ENCODE data around the gene CYS1. TPM values are rescaled to one million over a fixed set of nuclear protein-coding genes. Genes with fewer than 3 reads are reported as not detected.

The CYS1 gene
- total and polyA plus RNA-seq, 2 of the 13 experiments (the other 11 are each of a cell fraction or from before 2014, with no cell fraction given): 0.04 TPM; not detected in 1

DNA sequence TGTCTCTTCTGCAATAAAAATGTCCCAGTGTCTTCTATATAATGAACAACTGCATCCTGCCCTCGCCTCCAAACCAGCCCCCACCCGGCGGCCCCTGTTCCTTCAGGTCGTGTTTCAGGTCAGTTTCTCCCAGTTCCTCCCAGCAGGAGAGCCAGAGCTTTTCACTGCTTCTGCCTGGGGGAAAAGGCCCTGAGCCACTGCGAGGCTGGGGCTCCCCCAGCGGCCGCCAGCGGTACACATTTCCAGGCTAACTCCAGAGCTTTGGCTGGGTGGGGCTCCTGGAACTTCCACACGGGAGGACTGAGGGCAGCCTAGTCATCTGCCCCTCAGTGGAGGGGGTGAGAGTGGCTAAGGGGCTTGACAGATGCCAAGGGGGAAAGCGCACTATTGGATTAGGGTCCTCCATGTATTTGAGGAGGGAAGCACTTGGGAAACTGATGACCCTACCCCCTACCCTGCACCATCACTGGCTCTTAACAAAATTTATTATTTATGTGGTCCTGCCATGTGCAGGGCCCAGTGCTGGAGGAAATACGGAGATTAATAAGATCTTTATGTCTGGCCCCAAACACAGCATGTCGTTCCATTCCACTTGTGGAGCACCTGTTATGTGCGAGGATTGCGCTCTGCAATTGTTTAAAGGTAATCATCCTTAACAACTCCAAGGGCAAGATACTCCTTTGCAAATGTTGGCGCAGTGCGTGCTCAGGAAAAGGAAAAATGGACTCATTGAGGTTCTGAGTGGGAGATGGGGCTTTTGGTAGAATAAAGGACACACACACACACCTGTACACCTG lies 17.3 kb upstream of the CYS1 start (continued):
- no peak for TF ChIP-seq ATF7 (IDR thresholded peaks at IDR 0.05)
- TF ChIP-seq ATF7 (CRISPR knock-in tag; IDR thresholded peaks at IDR 0.05): no peak
- no peak for TF ChIP-seq BCL6 (CRISPR knock-in tag; IDR thresholded peaks at IDR 0.05)
- no peak for TF ChIP-seq ZNF569 (CRISPR knock-in tag; IDR thresholded peaks at IDR 0.05; ENCODE audit: borderline replicate concordance)
- TF ChIP-seq, protein P1, sequence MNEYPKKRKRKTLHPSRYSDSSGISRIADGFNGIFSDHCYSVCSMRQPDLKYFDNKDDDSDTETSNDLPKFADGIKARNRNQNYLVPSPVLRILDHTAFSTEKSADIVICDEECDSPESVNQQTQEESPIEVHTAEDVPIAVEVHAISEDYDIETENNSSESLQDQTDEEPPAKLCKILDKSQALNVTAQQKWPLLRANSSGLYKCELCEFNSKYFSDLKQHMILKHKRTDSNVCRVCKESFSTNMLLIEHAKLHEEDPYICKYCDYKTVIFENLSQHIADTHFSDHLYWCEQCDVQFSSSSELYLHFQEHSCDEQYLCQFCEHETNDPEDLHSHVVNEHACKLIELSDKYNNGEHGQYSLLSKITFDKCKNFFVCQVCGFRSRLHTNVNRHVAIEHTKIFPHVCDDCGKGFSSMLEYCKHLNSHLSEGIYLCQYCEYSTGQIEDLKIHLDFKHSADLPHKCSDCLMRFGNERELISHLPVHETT (CRISPR knock-in tag; conservative IDR thresholded peaks at IDR 0.05): no peak
- TF ChIP-seq MYC (CRISPR knock-in tag; IDR thresholded peaks at IDR 0.05; ENCODE audit: borderline replicate concordance): peak; percentile 18; the same call in 1 of the 2 replicates
- TF ChIP-seq KLF13 (CRISPR knock-in tag; IDR thresholded peaks at IDR 0.05): no peak
- 0 out of 2 replicates have a peak, but pooled peaks have one; percentile 54 for TF ChIP-seq ZNF350 (CRISPR knock-in tag; IDR thresholded peaks at IDR 0.05; ENCODE audit: borderline replicate concordance, low read depth)
- TF ChIP-seq ZNF382 (CRISPR knock-in tag; IDR thresholded peaks at IDR 0.05; ENCODE audit: borderline replicate concordance): no peak
- TF ChIP-seq CHCHD3 (CRISPR knock-in tag; IDR thresholded peaks at IDR 0.05): no peak
- TF ChIP-seq ZFP36L2 (CRISPR knock-in tag; IDR thresholded peaks at IDR 0.05): no peak
- TF ChIP-seq CENPBD1 (CRISPR knock-in tag; IDR thresholded peaks at IDR 0.05; ENCODE audit: borderline replicate concordance, low read depth): no peak
- no peak for TF ChIP-seq ZMYM3 (CRISPR knock-in tag; IDR thresholded peaks at IDR 0.05)
- TF ChIP-seq HOXA3 (CRISPR knock-in tag; IDR thresholded peaks at IDR 0.05): no peak
- no peak for TF ChIP-seq ZNF615 (CRISPR knock-in tag; IDR thresholded peaks at IDR 0.05; ENCODE audit: borderline replicate concordance)
- no peak for TF ChIP-seq SMYD3 (CRISPR knock-in tag; IDR thresholded peaks at IDR 0.05)
- no peak for TF ChIP-seq ELF1 (CRISPR knock-in tag; IDR thresholded peaks at IDR 0.05)
- TF ChIP-seq ZNF605 (CRISPR knock-in tag; IDR thresholded peaks at IDR 0.05): peak; percentile 55; the same call in 1 of the 2 replicates
- no peak for TF ChIP-seq ZC3H4 (CRISPR knock-in tag; IDR thresholded peaks at IDR 0.05; ENCODE audit: borderline replicate concordance)
- no peak for TF ChIP-seq GFI1 (CRISPR knock-in tag; IDR thresholded peaks at IDR 0.05; ENCODE audit: borderline replicate concordance)
- TF ChIP-seq ZNF788 (CRISPR knock-in tag; IDR thresholded peaks at IDR 0.05; ENCODE audit: borderline replicate concordance): peak; percentile 56; the same call in 1 of the 2 replicates
- TF ChIP-seq MTA3 (CRISPR knock-in tag; IDR thresholded peaks at IDR 0.05): no peak
- TF ChIP-seq, protein P2, sequence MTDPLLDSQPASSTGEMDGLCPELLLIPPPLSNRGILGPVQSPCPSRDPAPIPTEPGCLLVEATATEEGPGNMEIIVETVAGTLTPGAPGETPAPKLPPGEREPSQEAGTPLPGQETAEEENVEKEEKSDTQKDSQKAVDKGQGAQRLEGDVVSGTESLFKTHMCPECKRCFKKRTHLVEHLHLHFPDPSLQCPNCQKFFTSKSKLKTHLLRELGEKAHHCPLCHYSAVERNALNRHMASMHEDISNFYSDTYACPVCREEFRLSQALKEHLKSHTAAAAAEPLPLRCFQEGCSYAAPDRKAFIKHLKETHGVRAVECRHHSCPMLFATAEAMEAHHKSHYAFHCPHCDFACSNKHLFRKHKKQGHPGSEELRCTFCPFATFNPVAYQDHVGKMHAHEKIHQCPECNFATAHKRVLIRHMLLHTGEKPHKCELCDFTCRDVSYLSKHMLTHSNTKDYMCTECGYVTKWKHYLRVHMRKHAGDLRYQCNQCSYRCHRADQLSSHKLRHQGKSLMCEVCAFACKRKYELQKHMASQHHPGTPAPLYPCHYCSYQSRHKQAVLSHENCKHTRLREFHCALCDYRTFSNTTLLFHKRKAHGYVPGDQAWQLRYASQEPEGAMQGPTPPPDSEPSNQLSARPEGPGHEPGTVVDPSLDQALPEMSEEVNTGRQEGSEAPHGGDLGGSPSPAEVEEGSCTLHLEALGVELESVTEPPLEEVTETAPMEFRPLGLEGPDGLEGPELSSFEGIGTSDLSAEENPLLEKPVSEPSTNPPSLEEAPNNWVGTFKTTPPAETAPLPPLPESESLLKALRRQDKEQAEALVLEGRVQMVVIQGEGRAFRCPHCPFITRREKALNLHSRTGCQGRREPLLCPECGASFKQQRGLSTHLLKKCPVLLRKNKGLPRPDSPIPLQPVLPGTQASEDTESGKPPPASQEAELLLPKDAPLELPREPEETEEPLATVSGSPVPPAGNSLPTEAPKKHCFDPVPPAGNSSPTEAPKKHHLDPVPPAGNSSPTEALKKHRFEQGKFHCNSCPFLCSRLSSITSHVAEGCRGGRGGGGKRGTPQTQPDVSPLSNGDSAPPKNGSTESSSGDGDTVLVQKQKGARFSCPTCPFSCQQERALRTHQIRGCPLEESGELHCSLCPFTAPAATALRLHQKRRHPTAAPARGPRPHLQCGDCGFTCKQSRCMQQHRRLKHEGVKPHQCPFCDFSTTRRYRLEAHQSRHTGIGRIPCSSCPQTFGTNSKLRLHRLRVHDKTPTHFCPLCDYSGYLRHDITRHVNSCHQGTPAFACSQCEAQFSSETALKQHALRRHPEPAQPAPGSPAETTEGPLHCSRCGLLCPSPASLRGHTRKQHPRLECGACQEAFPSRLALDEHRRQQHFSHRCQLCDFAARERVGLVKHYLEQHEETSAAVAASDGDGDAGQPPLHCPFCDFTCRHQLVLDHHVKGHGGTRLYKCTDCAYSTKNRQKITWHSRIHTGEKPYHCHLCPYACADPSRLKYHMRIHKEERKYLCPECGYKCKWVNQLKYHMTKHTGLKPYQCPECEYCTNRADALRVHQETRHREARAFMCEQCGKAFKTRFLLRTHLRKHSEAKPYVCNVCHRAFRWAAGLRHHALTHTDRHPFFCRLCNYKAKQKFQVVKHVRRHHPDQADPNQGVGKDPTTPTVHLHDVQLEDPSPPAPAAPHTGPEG (CRISPR knock-in tag; IDR thresholded peaks at IDR 0.05): no peak
- TF ChIP-seq AGO1 (IDR thresholded peaks at IDR 0.05; ENCODE audit: low read depth, low read length, poor library complexity, severe bottlenecking): no peak

Data from HepG2 (cell line).